HL-60 (cell line): ENCODE results near the gene SRPK2.

Experiments used
- DNase-seq, 2 experiments: peaks; one replicate each; pipeline ENCODE4 v3.0.0-alpha.2; 2010 to 2020; ENCODE audit warnings: low read depth in 1 of 2, low spot score in 1 of 2
- H3K27ac ChIP-seq: fragments of 250-450 bp; sonication (Bioruptor Pico); replicated peaks from 2 replicates; pipeline ENCODE4 v1.5.1; 2020; ENCODE audit warnings: mild to moderate bottlenecking, moderate library complexity
- H3K27me3 ChIP-seq: fragments of 250-450 bp; sonication (Bioruptor Pico); 2 replicates; pipeline ENCODE4 v1.5.1; 2021; ENCODE audit warnings: mild to moderate bottlenecking, moderate library complexity; ENCODE audit not compliant: insufficient read depth, poor library complexity, severe bottlenecking
- H3K4me3 ChIP-seq: replicated peaks from 2 replicates; pipeline ENCODE4 v1.5.1; 2011; ENCODE audit warnings: mild to moderate bottlenecking, control low read depth, low read length; ENCODE audit not compliant: insufficient read depth
- GABPA ChIP-seq: IDR thresholded peaks from 2 replicates; pipeline ENCODE4 v1.6.1; 2012; ENCODE audit warnings: low read depth
- POLR2AphosphoS5 ChIP-seq: IDR thresholded peaks from 2 replicates; pipeline ENCODE4 v1.6.1; 2012; ENCODE audit warnings: low read depth
- REST ChIP-seq: IDR thresholded peaks from 2 replicates; pipeline ENCODE4 v1.6.1; 2012; ENCODE audit warnings: low read depth; ENCODE audit not compliant: insufficient replicate concordance
- SPI1 ChIP-seq: IDR thresholded peaks from 2 replicates; pipeline ENCODE4 v1.6.1; 2012; ENCODE audit warnings: low read depth, mild to moderate bottlenecking, borderline replicate concordance
- TF ChIP-seq, protein P1 (sequence below): IDR thresholded peaks from one replicate; pipeline ENCODE4 v1.5.1; 2011; ENCODE audit warnings: low read length, control low read depth, inconsistent platforms; ENCODE audit not compliant: insufficient read depth

SRPK2 gene

GRCh38 chr7:105268511-105269392, 120.0 kb downstream of the SRPK2 start:
- H3K27me3 ChIP-seq: no peaks in the 10 kb centered on the region
- peak overlapping the region; percentile 45 for H3K4me3 ChIP-seq
- TF ChIP-seq POLR2AphosphoS5 (no peak), REST (no peak), SPI1 (no peak), GABPA (no peak)
- TF ChIP-seq, protein P1, sequence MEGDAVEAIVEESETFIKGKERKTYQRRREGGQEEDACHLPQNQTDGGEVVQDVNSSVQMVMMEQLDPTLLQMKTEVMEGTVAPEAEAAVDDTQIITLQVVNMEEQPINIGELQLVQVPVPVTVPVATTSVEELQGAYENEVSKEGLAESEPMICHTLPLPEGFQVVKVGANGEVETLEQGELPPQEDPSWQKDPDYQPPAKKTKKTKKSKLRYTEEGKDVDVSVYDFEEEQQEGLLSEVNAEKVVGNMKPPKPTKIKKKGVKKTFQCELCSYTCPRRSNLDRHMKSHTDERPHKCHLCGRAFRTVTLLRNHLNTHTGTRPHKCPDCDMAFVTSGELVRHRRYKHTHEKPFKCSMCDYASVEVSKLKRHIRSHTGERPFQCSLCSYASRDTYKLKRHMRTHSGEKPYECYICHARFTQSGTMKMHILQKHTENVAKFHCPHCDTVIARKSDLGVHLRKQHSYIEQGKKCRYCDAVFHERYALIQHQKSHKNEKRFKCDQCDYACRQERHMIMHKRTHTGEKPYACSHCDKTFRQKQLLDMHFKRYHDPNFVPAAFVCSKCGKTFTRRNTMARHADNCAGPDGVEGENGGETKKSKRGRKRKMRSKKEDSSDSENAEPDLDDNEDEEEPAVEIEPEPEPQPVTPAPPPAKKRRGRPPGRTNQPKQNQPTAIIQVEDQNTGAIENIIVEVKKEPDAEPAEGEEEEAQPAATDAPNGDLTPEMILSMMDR: no peak
- peak overlapping the region; percentile 92 for H3K27ac ChIP-seq
- peak; percentile 21 to 45 for DNase-seq

DNA sequence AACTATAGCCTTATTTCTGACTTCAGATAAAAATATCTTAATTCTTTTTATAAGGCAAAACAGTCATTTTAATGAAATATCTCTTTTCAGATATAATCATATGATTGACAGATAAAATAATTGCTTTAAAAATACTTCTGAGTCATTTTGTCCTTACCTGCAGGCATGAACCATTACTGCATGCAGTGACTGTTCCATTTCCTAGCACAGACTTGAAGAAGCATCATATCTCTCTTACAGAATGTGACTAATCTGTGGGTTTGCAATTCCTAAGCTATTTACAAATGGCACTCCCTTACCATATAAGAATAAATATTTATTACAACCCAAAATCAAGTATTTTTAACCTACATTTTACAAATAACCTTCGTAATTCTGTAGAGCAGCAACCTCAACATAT, 120.7 kb downstream of the SRPK2 start:
- H3K27ac ChIP-seq: peak overlapping the region; percentile 92; the same call in 1 of the 2 replicates
- no peak for DNase-seq
- TF ChIP-seq REST (no peak), GABPA (no peak), POLR2AphosphoS5 (no peak), SPI1 (no peak)
- TF ChIP-seq, protein P1: no peak
- H3K4me3 ChIP-seq: peak overlapping the region; percentile 45
- no peaks in the 10 kb centered on the region for H3K27me3 ChIP-seq

DNA sequence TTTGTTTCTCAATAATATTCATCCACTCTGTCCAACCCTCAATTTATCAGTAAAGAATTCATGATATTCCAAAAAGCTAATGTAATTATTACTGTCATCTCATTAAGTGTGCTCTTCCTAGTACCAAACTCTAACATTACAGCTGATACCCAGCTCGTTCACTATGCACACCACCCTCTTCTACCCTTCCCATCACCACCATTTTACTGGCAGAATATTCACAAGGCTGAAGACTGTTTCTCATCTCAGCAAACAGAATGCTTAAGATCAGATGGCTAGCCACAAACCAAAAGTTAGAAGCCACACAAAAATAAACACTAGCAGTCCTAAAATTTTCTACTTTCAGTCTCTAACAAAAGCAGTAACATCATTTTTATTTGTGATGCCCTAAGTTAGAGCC, 121.5 kb downstream of the SRPK2 start:
- H3K27ac ChIP-seq: no peak overlapping the region

More for the DNA sequence above, 121.5 kb downstream of the SRPK2 start:
- Histone ChIP-seq H3K27me3 (no peaks in the 10 kb centered on the region), H3K4me3 (no peak overlapping the region)
- TF ChIP-seq, protein P1: no peak
- no peak for TF ChIP-seq REST
- no peak for TF ChIP-seq POLR2AphosphoS5
- no peak for TF ChIP-seq GABPA
- TF ChIP-seq SPI1: no peak
- no peak for DNase-seq
